Upper lobe of left lung (tissue), 6 donors: ENCODE data around the gene ASB3. TPM values are rescaled to one million over a fixed set of nuclear protein-coding genes. Genes with fewer than 3 reads are reported as not detected.

ENCODE experiments used
- ATAC-seq, 2 donors: fragments of 200-7000 bp; cut with Tn5 transposase; one replicate each; pipeline ENCODE4 v1.9.1; 2022; ENCODE audit warnings: mild to moderate bottlenecking in 2 of 2, moderate library complexity in 2 of 2; ENCODE audit not compliant: low FRiP score in 2 of 2
- DNase-seq, 2 donors: peaks; one replicate each; pipeline ENCODE4 v3.0.0-alpha.2; 2019 to 2020
- H3K27ac ChIP-seq, 4 donors: fragments of 200-600 bp; sonication (generic); one replicate each; pipeline ENCODE4 v1.5.1; 2016 to 2019
- H3K27me3 ChIP-seq, 4 donors: fragments of 200-600 bp; sonication (generic); one replicate each; pipeline ENCODE4 v1.5.1; 2017 to 2019
- H3K36me3 ChIP-seq, 4 donors: fragments of 200-600 bp; sonication (generic); one replicate each; pipeline ENCODE4 v1.5.1; 2016 to 2019
- H3K4me1 ChIP-seq, 4 donors: fragments of 200-600 bp; sonication (generic); one replicate each; pipeline ENCODE4 v1.5.1; 2018 to 2019
- H3K4me3 ChIP-seq, 4 donors: fragments of 200-600 bp; sonication (generic); one replicate each; pipeline ENCODE4 v1.5.1; 2017 to 2019; ENCODE audit warnings: mild to moderate bottlenecking in 2 of 4, moderate library complexity in 1 of 4
- H3K9me3 ChIP-seq, 4 donors: fragments of 200-600 bp; sonication (generic); one replicate each; pipeline ENCODE4 v1.5.1; 2018 to 2019
- CTCF ChIP-seq, 6 experiments: fragments of 450-650 bp in 4 of 6; fragments of 200-600 bp in 2 of 6; sonication (generic) in 2 of 6; IDR thresholded peaks; one replicate each; pipeline ENCODE4 v1.5.1; 2016 to 2019; ENCODE audit warnings: antibody characterized with exemption in 6 of 6
- EP300 ChIP-seq, 4 donors: sonication (generic); formaldehyde crosslinking; IDR thresholded peaks; one replicate each; pipeline ENCODE4 v1.5.1; 2017; ENCODE audit warnings: antibody characterized with exemption in 4 of 4, control low read depth in 2 of 4
- POLR2A ChIP-seq, 4 donors: fragments of 450-650 bp; IDR thresholded peaks; one replicate each; pipeline ENCODE4 v1.5.1; 2016 to 2017; ENCODE audit warnings: antibody characterized with exemption in 4 of 4, mild to moderate bottlenecking in 2 of 4
- POLR2AphosphoS5 ChIP-seq, 2 donors: sonication (generic); formaldehyde crosslinking; IDR thresholded peaks; one replicate each; pipeline ENCODE4 v1.5.1; 2017; ENCODE audit warnings: antibody characterized with exemption in 2 of 2
- WGBS, 2 donors: methylation state at CpG; one replicate each; pipeline ENCODE4 v1.1.5; 2017 to 2018; 5-methylcytosine and 5-hydroxymethylcytosine counted together
- total RNA-seq, 6 donors: library from RNA; depleted of rRNA in 4 of 6; stranded (reverse); fragments of >200 nt in 4 of 6; gene quantifications; one replicate each; pipeline versions ENCODE4 v1.1.0 to v1.2.1, GENCODE V29; 2016 to 2021
- donor health status: DM: no; HTN: no; CAD: no; lungs with moderate emphysema.
- donor health status: DM: no; HTN: yes; CAD: no; lungs with severe emphysema.

The ASB3 gene
- total RNA-seq, 6 donors from 2014 or later: 16.4 to 54.2 (median 25.2) TPM

- Histone ChIP-seq H3K4me3 (no peak overlapping the region), H3K27me3 (no peaks in the 10 kb centered on the region), H3K9me3 (no peaks in the 10 kb centered on the region), H3K27ac (no peak overlapping the region), H3K4me1 (no peaks in the 10 kb centered on the region), H3K36me3 (peaks cover 6 to 48% (median 32%) of the 10 kb centered on the region in 4 donors)
- 92% methylated on average over 9 of the region's 9 CpGs for WGBS, 2 donors
- no peak for DNase-seq
- TF ChIP-seq CTCF (IDR thresholded peaks at IDR 0.05) (no peak), POLR2A (IDR thresholded peaks at IDR 0.05) (no peak), EP300 (IDR thresholded peaks at IDR 0.05) (no peak), POLR2AphosphoS5 (IDR thresholded peaks at IDR 0.05) (no peak)
- ATAC-seq: no peak
These were observed 33.3 kb upstream of the ASB3 start for GRCh38 chr2:53820048-53820447.

GRCh38 chr2:53819634-53820033, 32.9 kb upstream of the ASB3 start:
- Histone ChIP-seq H3K9me3 (no peaks in the 10 kb centered on the region), H3K36me3 (peaks cover 6 to 52% (median 32%) of the 10 kb centered on the region in 4 donors), H3K4me1 (no peaks in the 10 kb centered on the region), H3K4me3 (no peak overlapping the region), H3K27ac (no peak overlapping the region), H3K27me3 (no peaks in the 10 kb centered on the region)
- DNase-seq: no peak
- no peak for TF ChIP-seq POLR2AphosphoS5 (IDR thresholded peaks at IDR 0.05)
- TF ChIP-seq POLR2A (IDR thresholded peaks at IDR 0.05): no peak
- TF ChIP-seq CTCF (IDR thresholded peaks at IDR 0.05): no peak
- TF ChIP-seq EP300 (IDR thresholded peaks at IDR 0.05): no peak
- 86 to 87% methylated on average over 4 of the region's 4 CpGs for WGBS, 2 donors
- no peak for ATAC-seq

- Histone ChIP-seq H3K4me3 (no peak overlapping the region), H3K9me3 (no peaks in the 10 kb centered on the region), H3K27me3 (no peaks in the 10 kb centered on the region), H3K27ac (no peak overlapping the region), H3K36me3 (peaks cover 6 to 59% (median 34%) of the 10 kb centered on the region in 4 donors), H3K4me1 (no peaks in the 10 kb centered on the region)
- 71 to 78% methylated on average over 3 of the region's 3 CpGs for WGBS, 2 donors
- DNase-seq: no peak
- TF ChIP-seq CTCF (IDR thresholded peaks at IDR 0.05) (no peak), POLR2A (IDR thresholded peaks at IDR 0.05) (no peak), EP300 (IDR thresholded peaks at IDR 0.05) (no peak), POLR2AphosphoS5 (IDR thresholded peaks at IDR 0.05) (no peak)
- no peak for ATAC-seq
These were observed 32.2 kb upstream of the ASB3 start for GRCh38 chr2:53818854-53819435.

GRCh38 chr2:53813151-53813550, 26.4 kb upstream of the ASB3 start:
- Histone ChIP-seq H3K36me3 (peaks cover 15 to 98% (median 64%) of the 10 kb centered on the region in 4 donors), H3K4me3 (no peak overlapping the region), H3K27ac (no peak overlapping the region), H3K4me1 (no peaks in the 10 kb centered on the region), H3K9me3 (no peaks in the 10 kb centered on the region), H3K27me3 (no peaks in the 10 kb centered on the region)
- ATAC-seq: no peak
- DNase-seq: no peak
- TF ChIP-seq POLR2AphosphoS5 (IDR thresholded peaks at IDR 0.05): no peak
- TF ChIP-seq CTCF (IDR thresholded peaks at IDR 0.05): no peak
- TF ChIP-seq EP300 (IDR thresholded peaks at IDR 0.05): no peak
- no peak for TF ChIP-seq POLR2A (IDR thresholded peaks at IDR 0.05)

GRCh38 chr2:53811601-53812000, 24.8 kb upstream of the ASB3 start:
- Histone ChIP-seq H3K9me3 (no peaks in the 10 kb centered on the region), H3K27ac (no peak overlapping the region), H3K27me3 (no peaks in the 10 kb centered on the region), H3K36me3 (peaks cover 15 to 99% (median 61%) of the 10 kb centered on the region in 4 donors), H3K4me1 (no peaks in the 10 kb centered on the region), H3K4me3 (no peak overlapping the region)
- ATAC-seq (no peak), DNase-seq (no peak)
- TF ChIP-seq EP300 (IDR thresholded peaks at IDR 0.05) (no peak), POLR2A (IDR thresholded peaks at IDR 0.05) (no peak), CTCF (IDR thresholded peaks at IDR 0.05) (no peak), POLR2AphosphoS5 (IDR thresholded peaks at IDR 0.05) (no peak)
- WGBS, 2 donors: 81 to 82% methylated on average over 3 of the region's 3 CpGs
